SK-N-MC (cell line): Measurements from ENCODE around the gene ALOXE3.
A peak's percentile ranks its signal among the peaks of the same experiment; 100 is the strongest.

Experiments used
- DNase-seq: peaks from one replicate; pipeline ENCODE4 v3.0.0-alpha.2; 2011; ENCODE audit warnings: low read depth, low spot score
- H3K27ac ChIP-seq: fragments of 200-600 bp; sonication (generic); 2 replicates; pipeline ENCODE4 v1.5.1; 2016; ENCODE audit warnings: mixed run types
- H3K36me3 ChIP-seq: fragments of 200-600 bp; sonication (generic); 2 replicates; pipeline ENCODE4 v1.6.1; 2017; ENCODE audit warnings: antibody characterized with exemption, low read length, mixed read lengths; ENCODE audit not compliant: insufficient read depth
- H3K4me3 ChIP-seq: fragments of 200-600 bp; sonication (generic); 2 replicates; pipeline ENCODE4 v1.5.1; 2016
- H3K9ac ChIP-seq: fragments of 200-600 bp; sonication (generic); 2 replicates; pipeline ENCODE4 v1.8.0; 2017; ENCODE audit warnings: mixed run types, mixed read lengths; ENCODE audit not compliant: insufficient read length
- H3K9me3 ChIP-seq: fragments of 200-600 bp; sonication (generic); 2 replicates; pipeline ENCODE4 v1.6.1; 2017; ENCODE audit warnings: low read depth, mild to moderate bottlenecking, antibody characterized with exemption, low read length, moderate library complexity, mixed read lengths
- EZH2 ChIP-seq: fragments of 200-600 bp; sonication (generic); IDR thresholded peaks from one replicate; pipeline ENCODE4 v1.6.1; 2017; ENCODE audit warnings: antibody characterized with exemption
- FOXP2 ChIP-seq: optimal IDR thresholded peaks from 2 replicates; pipeline ENCODE3; 2011; ENCODE audit warnings: mild to moderate bottlenecking, moderate library complexity; ENCODE audit not compliant: insufficient read depth; ENCODE audit errors: extremely low read length, control extremely low read depth
- POLR2AphosphoS5 ChIP-seq: IDR thresholded peaks from 2 replicates; pipeline ENCODE4 v1.6.1; 2012; ENCODE audit warnings: mild to moderate bottlenecking, low read depth, low read length, borderline replicate concordance

Gene ALOXE3

DNA sequence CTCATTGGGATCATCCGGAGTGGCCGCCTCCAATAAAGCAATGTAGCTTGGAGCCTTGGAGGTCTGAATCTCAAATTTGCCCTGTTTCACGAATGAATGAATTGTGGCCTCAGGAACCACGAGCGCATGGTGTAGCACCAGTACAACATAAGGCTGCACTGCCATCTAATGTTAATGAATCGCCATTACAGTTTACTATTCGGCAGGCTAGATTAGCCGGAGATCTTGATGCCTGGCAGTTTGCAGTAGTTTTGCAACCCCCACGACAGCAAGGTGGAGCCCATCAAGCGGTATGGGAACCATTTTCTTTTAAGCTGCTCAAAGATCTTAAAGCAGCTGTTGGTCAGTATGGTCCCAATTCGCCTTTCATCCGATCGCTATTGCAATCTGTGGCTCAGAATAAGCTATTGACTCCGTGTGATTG is 60.6 kb downstream of the ALOXE3 start:
- Histone ChIP-seq H3K9ac (no peak overlapping the region), H3K4me3 (peak overlapping the region; percentile 60), H3K9me3 (no peaks in the 10 kb centered on the region), H3K36me3 (no peaks in the 10 kb centered on the region), H3K27ac (no peak overlapping the region)
- TF ChIP-seq FOXP2: no peak
- TF ChIP-seq POLR2AphosphoS5: no peak
- TF ChIP-seq EZH2: no peak
- no peak for DNase-seq

DNA sequence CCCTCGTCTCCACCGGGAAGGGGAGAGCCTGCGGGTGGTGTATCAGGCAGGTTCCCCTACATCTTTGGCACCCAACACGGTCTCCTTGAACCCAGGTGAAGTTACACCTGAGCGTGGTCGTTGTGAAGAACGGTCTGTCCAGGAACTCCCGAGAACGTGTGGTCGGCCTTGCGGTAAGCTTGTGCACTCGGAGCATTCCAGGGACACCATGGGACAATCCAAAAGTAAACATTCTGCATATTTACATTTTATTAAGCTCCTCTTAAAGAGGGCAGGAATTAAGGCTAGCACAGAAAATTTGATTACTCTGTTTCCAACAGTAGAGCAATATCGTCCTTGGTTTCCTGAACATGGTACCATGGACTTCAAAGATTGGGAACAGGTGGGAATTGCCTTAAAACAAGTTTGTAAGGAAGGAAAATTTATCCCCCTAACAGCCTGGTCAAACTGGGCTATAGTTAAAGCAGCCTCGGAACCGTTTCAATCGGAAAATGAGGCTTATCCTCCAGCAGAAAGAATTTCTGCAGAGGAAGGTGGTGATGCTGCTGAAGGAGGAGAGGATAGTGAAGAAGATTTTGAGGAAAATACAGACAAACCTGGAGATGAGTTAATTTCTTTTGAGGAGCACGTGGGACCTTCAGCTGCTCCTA is 61.2 kb downstream of the ALOXE3 start:
- Histone ChIP-seq H3K36me3 (no peaks in the 10 kb centered on the region), H3K9me3 (no peaks in the 10 kb centered on the region), H3K4me3 (no peak overlapping the region), H3K27ac (no peak overlapping the region), H3K9ac (no peak overlapping the region)
- TF ChIP-seq POLR2AphosphoS5: no peak
- TF ChIP-seq FOXP2: no peak
- TF ChIP-seq EZH2: no peak
- DNase-seq: no peak

DNA sequence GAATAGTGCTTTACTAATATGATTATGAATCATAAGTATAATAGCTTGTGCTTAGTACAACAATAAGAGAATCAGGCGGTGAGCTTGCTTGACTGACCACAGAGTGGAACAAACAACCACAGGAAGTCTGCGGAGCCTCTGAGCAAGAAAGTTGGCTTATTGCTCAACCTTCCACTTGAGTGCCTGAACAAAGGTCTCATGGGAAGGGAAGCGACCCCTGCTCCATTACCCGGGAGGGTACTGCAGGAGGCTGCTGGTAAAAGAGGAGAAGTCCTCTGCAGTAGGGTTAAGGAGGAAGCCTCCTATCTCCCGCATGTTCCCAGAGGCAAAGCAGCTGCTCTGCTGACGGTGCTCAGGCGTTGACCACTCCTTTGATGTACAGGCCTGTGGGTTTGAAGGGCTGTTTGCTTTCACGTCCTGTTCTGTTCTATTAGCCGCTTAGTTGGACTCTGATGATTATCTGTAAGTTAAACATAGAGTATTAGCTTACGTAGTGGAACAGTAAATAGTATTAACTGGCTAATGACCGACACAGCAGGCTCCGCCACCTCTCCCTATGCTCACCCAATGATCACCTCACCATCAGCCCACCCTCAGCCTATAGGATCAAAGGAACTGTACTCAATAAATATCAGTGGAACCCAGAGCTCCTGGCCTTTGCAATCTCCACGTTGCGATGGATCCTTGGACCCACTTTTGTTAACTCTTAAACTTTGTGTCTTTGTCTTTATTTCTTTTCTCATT is 61.9 kb downstream of the ALOXE3 start:
- no peak overlapping the region for H3K4me3 ChIP-seq
- no peak for TF ChIP-seq EZH2
- no peak overlapping the region for H3K9ac ChIP-seq
- no peaks in the 10 kb centered on the region for H3K36me3 ChIP-seq
- H3K27ac ChIP-seq: no peak overlapping the region
- no peaks in the 10 kb centered on the region for H3K9me3 ChIP-seq
- DNase-seq: no peak

DNA sequence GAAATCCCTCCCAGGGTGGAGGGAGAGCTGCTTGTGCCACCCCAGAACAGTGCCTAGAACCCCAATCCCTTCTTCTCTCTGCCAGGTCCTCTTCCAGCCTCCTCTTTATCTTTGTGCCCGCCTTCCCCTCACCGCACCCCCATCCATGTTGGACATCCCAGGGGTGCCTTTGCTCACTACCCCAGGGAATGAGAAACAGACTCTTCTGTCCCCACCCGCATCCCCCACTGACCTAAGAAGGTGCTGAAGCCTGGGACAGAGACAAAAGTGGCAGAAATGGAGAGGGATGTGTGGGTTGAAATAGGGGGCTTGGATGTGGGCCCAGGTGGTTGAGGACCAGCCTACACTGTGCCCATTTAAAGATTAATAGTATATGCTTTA is 62.5 kb downstream of the ALOXE3 start:
- DNase-seq: no peak
- TF ChIP-seq FOXP2 (no peak), POLR2AphosphoS5 (no peak), EZH2 (no peak)
- H3K36me3 ChIP-seq: no peaks in the 10 kb centered on the region
- H3K9ac ChIP-seq: peak overlapping the region; percentile 26
- no peaks in the 10 kb centered on the region for H3K9me3 ChIP-seq
- no peak overlapping the region for H3K4me3 ChIP-seq
- no peak overlapping the region for H3K27ac ChIP-seq

DNA sequence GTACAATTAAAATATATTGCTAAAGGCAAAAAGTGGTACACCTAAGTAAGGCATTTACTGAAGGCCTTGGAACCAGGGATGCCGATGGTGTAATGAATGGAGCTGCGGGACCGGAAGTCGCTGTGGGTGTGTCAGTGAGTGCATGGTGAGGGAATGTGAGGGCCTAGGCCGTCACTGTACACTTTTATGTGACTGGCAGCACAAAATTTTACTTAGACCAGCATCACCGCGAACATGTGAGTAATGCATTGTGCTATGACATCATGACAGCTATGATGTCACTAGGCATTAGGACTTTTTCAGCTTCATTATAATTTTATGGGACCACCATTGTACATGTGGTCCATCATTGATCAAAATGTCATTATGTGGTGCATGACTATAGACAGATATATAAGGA is 64.7 kb downstream of the ALOXE3 start:
- no peak overlapping the region for H3K4me3 ChIP-seq
- H3K9ac ChIP-seq: no peak overlapping the region
- no peak for DNase-seq
- no peak for TF ChIP-seq POLR2AphosphoS5
- TF ChIP-seq EZH2: no peak
- TF ChIP-seq FOXP2: no peak
- H3K27ac ChIP-seq: no peak overlapping the region
- no peaks in the 10 kb centered on the region for H3K36me3 ChIP-seq
- H3K9me3 ChIP-seq: no peaks in the 10 kb centered on the region

DNA sequence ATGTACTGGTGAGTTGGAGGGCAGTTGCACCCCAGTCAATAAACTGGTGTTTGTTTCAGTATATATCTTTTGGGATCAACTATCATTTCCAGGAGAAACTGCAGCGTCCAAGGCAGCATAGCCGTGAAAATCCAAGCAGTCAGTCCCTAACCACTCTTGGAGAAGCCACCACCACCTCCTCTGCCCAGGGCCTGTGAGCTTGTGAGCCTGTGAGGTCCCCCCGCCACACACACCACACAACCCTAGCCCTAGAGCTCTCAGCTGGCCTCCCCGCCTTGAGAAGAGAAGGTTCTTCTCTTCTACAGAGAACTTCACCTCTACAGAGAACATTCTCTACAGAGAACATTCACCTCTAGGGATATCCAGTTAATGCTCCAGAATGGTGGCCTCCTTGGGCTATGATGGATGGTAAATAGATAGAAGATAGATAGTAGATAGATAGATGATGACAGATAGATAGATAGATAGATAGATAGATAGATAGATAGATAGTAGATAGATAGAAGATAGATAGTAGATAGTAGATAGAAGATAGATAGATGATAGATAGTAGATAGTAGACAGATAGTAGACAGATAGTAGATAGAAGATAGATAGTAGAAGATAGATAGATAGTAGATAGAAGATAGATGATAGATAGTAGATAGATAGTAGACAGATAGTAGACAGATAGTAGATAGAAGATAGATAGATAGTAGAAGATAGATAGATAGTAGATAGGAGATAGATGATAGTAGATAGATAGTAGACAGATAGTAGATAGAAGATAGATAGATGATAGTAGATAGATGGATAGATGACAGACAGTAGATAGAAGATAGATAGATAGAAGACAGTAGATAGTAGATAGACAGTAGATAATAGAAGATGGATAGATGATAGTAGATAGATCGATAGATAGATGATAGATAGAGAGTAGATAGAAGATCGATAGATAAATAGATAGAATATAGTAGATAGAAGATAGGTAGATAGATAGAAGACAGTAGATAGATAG is 65.8 kb downstream of the ALOXE3 start:
- no peak for TF ChIP-seq FOXP2
- TF ChIP-seq POLR2AphosphoS5: no peak
- no peak for TF ChIP-seq EZH2
- H3K9ac ChIP-seq: no peak overlapping the region
- no peak for DNase-seq
- no peaks in the 10 kb centered on the region for H3K36me3 ChIP-seq
- H3K4me3 ChIP-seq: no peak overlapping the region
- H3K27ac ChIP-seq: no peak overlapping the region
- H3K9me3 ChIP-seq: no peaks in the 10 kb centered on the region

DNA sequence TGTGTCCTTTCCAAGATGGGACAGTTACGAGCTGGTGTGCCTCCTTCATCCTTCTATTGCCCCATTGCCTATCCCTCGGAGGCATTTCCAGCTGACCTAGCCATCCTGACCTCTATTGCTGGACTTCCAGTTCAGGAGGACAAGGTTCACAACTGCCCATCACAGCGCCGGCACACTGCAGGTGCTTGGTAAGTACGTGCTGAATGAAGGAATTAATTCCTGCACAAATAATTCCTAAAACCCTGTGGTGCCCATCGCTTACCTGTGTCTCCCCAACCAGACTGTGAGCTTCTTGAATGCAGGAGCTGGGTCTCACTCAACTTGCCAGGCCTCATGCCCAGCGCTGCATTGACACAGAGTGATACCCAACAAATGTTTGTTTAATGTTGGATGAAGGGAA is 66.5 kb downstream of the ALOXE3 start:
- H3K4me3 ChIP-seq: no peak overlapping the region
- TF ChIP-seq FOXP2 (no peak), EZH2 (no peak), POLR2AphosphoS5 (no peak)
- no peak overlapping the region for H3K27ac ChIP-seq
- H3K36me3 ChIP-seq: no peaks in the 10 kb centered on the region
- no peak for DNase-seq
- no peak overlapping the region for H3K9ac ChIP-seq
- no peaks in the 10 kb centered on the region for H3K9me3 ChIP-seq

DNA sequence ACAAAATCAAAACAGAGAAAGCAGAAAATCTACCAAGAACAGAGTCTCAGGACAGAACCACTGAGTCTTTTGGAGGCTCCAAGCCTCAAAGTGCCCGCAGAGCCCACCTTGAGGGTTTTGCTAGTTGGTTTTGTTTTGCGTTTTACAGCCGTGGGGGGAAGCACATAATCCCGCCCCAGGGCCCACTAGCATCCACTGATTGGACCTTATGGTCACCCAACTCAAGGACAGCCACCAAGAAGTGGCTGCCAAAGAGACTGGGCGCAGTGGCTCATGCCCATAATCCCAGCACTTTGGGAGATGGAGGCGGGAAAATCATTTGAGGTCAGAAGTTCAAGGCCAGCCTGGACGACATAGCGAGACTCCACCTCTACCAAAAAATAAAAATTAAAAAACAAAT is 69.6 kb downstream of the ALOXE3 start:
- H3K27ac ChIP-seq: no peak overlapping the region
- no peak for DNase-seq
- TF ChIP-seq POLR2AphosphoS5: no peak
- TF ChIP-seq EZH2: no peak
- no peak for TF ChIP-seq FOXP2

More for the DNA sequence above, 69.6 kb downstream of the ALOXE3 start:
- H3K9me3 ChIP-seq: no peaks in the 10 kb centered on the region
- no peak overlapping the region for H3K9ac ChIP-seq
- H3K4me3 ChIP-seq: no peak overlapping the region
- H3K36me3 ChIP-seq: no peaks in the 10 kb centered on the region
